HL-60/S4 treated with phorbol 12-myristate 13-acetate at 8.2 ng/mL for 4 days and 3 days (cell line): ENCODE measurements around the gene OR51D1.

Experiments used
- in situ Hi-C: fragments of 300-500 bp; cut with MboI; formaldehyde crosslinking; loops from 2 replicates; pipeline ENCODE4 v1.15.0; 2022; ENCODE audit warnings: low sequenced_read_pairs

Gene OR51D1

DNA sequence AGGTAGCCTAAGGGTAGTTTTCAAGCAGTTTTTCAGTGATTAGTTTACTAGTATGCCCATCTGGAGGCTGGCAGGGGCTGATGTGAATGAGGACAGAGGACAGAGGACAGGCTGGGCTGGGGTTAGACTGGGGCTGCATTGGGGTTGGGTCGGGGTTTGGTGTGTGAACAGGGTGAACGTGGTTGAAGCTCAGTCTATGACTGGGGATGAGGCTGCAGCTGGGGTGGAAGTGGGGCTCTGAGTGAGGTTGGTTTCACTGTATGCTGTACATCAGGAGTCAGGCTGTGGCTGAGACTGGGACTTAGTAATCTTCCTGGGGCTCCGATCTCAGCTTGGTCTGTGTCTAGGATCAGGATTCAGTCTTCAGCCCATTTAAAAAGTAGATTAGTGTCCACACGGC lies 7.0 kb downstream of the OR51D1 start:
- in situ Hi-C loops, result no loop called here

DNA sequence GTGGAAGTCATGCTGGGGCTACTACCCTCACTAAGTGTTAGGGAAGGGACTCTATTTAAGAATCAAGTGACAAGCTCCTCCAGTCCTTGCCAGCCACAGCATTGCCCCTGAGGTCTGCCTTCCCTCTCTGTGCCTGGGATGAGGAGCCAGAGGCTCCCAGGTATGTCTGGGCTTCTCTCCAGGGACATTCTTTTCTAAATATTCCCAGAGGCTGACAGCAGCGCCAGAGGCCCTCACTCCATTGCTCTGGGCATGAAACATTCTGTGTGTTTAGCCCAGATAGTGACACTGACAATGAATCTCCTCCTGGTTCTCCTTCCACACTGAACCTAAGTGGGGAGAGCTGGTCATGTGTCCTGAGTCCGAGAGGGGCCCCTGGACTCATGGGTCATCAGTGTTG lies 8.7 kb downstream of the OR51D1 start:
- in situ Hi-C loops, result no loop called here

DNA sequence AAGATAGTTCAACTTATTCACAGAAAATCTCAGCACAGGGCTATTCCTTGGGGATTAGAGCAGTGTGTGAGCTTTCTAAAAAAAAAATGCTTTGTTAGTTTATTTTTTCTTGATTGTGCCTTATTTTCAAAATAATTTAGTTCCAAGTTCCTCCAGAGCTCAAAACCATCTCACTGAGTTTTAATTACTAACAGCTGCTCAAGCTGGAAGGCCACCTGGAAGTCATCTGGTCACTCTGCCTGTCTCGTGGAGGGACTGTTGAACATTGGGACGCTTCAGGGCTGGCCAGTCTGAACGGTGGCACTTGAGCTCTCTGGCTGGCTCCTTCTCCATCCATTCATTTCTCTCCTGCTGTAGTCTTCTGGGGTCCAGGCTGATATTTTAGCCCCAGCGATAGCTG lies 10.5 kb downstream of the OR51D1 start:
- in situ Hi-C loops, result no loop called here

DNA sequence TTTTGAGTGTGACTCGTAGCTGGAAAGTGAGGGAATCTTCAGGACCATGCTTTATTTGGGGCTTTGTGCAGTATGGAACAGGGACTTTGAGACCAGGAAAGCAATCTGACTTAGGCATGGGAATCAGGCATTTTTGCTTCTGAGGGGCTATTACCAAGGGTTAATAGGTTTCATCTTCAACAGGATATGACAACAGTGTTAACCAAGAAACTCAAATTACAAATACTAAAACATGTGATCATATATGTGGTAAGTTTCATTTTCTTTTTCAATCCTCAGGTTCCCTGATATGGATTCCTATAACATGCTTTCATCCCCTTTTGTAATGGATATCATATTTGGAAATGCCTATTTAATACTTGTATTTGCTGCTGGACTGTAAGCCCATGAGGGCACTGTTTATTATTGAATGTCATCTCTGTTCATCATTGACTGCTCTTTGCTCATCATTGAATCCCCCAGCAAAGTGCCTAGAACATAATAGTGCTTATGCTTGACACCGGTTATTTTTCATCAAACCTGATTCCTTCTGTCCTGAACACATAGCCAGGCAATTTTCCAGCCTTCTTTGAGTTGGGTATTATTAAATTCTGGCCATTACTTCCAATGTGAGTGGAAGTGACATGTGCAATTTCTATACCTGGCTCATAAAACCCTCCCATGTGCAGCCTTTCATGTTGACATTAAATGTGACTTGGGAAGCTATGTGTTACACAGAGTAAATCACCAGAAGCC lies 17.5 kb downstream of the OR51D1 start:
- in situ Hi-C loops, result no loop called here

DNA sequence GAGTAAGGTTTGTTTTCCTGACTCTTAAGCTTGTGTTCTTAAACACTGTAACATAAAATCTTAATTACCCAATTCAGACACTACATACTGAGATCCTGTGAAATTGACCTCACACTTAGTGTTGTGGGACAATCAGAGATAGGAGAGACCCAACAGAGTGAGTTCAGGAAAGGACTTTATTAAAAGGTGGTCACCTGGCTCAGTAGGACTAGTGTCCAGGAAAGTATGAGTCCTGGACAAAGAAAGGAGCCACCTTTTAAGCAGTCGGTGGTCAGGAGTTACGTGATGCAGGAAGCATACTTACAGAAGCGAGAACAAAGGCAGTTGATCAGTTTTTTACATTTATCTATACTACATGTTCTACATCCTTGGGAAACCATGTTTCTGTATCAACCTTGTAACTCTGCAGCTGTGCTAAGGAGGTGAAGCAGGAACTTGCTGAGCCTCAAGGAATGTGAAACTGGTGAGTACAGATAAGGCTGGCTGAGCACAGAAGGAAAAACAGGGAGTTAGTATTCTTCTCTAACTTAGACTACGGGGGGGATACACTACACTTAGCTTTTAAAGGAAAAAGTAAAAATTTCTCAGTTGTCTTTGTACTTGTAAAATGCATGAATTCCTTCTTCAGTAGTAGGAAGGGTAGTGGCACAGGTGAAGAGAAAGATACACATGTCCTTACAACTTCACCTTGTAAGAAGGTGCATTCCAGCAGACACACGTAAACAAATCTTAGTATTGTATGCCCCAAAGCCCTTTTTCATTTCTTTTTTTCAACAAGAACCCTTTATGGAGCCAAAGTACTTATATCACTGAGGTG lies 21.6 kb downstream of the OR51D1 start:
- in situ Hi-C loops, result no loop called here

DNA sequence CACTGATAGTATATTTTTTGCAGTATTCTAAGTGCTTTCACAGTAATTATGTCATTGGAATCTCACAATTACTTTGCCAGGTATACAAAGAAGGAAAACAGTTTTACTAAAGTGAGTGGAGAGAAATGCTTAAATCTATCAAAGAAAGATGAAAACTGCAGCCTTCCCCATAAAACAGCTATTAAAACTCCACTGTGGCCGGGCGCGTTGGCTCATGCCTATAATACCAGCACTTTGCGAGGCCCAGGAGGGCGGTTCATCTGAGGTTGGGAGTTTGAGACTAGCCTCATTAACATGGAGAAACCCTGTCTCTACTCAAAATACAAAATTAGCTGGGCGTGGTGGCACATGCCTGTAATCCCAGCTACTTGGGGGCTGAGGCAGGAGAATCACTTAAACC lies 25.6 kb downstream of the OR51D1 start:
- in situ Hi-C loops, result no loop called here

DNA sequence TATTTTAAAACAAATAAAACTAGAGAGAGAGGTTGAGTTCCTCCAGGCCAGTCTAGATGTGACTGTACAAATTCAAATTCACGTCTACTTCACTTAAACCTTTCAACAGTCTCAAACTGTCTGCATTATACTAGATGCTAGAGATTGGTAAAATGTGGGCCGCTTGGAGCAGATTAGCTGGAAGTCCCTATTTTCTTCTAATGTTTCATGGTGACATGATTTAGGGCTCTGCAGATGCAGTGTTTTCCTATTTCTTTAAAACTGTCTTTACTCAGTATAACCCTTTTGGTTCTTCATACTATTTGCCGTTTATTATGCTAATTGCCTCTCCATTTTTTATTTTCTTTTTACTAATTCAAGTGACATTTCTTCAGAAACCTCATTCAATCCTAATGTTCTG lies 26.9 kb downstream of the OR51D1 start:
- in situ Hi-C loops, result no loop called here

DNA sequence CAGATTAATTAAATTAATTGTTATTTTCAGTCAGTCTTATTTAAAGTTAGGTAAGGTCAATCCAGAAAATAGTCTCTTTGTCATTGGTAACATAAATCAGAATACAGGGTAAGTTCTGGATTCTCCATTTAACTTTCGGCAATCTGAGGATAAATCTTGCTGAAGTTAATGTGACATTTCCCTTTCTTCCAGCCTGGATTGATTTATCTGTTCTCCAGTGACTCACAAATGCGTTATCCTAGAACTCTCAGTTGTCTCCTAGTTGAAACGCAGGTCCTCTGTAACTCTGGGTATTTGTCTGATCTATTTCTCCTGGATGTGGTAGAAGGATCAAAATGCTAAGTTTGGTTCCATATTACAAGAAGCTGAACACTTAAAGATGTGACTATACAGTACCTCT lies 27.5 kb downstream of the OR51D1 start:
- in situ Hi-C loops, result no loop called here

DNA sequence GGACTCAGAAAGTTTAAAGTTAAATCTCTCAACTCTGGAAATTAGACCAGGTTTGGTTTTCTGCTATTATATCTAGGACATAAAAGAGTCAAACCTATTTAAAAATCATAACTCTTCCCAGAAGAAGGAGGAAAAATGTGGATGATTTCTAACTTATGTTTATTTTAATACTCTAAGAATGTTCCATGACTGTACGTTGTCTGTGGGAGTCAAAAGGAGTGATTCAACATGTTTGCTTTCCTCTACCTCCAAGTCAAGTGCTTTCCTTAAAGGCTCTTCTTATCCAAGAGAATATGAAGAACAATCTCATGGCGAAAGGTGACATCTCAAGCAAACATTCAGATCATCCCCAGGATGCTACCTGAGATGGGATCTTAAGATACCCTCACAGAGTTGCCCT lies 28.1 kb downstream of the OR51D1 start:
- in situ Hi-C loops, result no loop called here

DNA sequence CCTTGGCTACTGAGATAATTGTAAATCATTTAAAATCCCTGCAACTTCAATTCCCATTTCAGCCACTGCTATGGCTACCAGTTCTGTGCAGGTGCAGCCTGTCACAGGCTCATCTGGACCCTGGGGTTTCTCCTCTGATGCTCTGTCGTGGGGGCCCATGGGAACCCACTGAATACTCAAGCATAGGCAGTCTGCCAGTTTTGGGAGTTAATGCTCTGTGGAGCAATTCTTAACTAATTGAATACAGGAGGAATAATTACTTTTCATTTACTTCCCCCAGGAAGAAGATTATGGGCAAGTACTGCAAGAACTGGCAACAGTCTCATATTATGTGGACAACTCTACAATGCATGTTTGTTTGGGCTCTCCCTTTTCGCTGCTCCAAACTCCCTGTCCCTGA lies 34.5 kb downstream of the OR51D1 start:
- in situ Hi-C loops, result no loop called here

DNA sequence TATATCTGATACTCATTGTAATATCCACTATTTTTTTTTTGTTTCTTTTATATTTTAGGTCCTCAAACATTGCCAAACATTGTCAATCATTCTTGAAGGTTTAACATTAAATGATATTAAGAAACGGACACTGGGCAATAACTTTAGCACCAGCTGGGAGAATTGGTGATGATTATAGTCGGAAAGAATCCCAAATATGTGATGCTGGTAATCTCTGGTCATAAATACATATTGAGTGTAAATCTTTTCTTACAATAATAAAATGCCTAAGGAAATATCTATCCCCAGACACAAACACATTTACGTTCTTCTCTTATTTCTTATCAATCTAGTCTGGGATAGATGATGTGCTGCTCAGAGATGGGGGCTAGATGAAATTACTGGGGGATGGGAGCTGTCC lies 35.2 kb downstream of the OR51D1 start:
- in situ Hi-C loops, result no loop called here

DNA sequence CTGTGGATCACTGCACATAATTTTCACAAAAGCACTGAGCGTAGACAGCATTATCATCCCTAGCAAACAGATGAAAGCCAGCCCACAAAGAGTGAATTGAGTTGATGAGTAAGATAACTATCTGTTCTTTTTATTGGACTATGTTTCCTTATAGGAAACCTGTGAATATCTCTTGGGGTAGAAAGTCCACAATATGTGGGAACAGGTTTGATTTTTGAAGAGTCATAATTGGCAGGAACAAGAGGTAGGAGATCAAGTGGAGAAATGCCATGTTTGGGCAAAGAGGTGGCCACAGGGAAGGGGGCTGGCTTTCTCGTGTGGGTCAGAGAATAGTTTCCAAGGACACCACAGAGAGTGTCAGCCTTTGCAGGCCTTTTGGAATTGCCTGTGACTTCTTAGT lies 36.5 kb downstream of the OR51D1 start:
- in situ Hi-C loops, result no loop called here

DNA sequence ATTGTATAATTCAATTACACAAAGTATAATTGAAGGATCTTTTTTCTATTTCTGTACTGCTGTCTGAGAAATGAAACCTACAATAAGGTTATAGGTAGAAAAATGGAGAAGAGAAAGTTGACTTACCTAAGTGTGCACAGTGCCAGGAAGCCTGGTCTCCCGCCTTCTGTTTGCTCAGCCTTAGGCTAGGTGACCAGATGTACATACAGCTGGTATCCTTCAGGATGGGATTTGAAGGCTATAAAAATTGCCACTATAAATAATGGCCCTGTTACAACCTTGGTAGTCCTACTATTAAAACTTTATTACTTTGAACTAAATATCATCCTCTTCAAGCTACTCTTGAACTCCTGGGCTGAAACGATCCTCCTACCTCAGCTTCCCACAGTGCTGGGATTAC lies 40.7 kb downstream of the OR51D1 start:
- in situ Hi-C loops, result no loop called here

DNA sequence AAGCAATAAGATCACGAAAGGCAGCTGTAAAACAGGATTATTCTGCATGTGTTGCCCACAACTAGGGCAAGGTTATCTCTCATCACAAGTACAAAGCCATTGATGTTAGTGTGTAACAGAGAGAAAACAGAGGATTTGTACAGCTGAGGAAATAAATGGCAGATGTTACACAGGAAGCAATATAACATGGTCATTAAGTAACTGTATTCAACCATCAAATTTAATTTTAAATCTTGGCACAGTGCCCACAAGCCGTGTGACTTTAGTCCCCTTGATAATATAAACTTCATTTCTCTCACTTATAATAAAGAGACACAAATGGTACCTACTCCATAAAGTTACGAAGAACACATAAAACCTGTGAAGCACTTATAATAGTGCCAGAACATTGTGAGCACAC lies 43.1 kb downstream of the OR51D1 start:
- in situ Hi-C loops, result no loop called here

DNA sequence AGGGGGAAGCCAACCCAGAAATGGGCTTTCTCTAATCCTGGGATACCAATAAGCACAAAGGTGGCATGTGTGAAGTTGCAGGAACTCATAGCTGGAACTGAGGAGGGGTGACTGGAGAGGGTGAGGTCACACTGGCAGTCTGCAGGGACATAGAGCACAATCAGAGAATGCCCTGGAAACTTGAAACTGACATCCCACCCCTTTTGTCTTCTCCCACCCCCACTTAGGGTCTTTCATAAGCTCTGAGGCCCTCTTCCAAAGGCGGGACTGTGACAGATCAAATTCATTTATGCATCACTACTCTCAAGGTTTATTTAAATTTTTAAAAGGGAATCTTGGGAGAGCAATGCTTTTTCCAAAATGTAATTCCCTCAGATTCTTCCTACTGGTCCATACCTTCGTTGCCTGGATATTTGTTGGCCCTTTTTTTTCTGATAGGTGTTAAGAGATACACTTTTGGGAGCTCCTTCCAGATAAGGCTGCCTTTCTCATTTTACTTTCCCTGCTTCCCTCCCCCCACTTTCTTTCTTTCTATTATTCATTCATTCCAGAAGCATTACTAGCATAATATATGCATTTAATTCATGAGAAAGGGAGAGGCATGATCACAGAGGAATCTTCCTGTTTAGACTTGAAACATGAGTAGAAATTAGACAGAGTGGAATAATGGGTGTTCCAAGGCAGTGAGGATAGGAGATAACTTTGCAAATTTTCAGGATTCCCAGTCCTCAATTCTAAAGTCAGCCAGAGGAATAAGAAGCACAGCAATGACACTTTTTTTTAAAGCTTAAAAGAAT lies 45.5 kb downstream of the OR51D1 start:
- in situ Hi-C loops, result no loop called here

DNA sequence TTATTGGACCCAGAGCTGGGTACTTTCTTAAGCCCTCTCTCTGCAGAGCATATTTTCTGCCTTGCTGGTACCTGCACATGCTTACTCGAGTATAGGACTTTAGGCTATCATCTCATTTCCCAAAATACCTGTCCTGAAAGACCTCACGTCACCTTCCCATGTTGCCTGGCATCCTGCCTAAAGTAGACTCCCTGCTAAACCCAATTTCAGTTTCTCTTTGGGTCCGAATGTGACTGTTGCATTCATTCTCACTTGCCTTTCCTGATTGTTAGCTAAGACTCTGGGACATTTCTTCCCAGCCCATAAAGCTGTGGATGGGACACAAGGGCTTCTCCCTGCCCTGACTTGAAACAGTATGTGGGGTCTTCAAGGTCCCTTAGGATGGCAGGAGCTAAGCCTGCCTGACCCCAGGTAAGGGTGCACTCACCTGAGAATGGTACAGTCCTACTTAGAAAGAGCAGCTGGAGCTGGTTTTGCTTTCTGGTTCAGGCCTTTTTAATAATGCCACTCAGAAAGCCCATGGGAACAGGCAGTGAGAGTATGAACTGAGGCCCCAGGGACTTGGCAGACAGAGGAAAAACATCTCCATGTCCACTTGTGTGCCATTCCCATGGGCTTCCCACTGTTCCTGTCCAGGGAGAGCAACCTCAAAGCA lies 47.5 kb downstream of the OR51D1 start:
- in situ Hi-C loops, result no loop called here
